ENCODE data around the gene KCTD13. TPM values are rescaled to one million over a fixed set of nuclear protein-coding genes. Genes with fewer than 3 reads are reported as not detected.

KCTD13 gene
- total and polyA plus RNA-seq, 10 of the 15 experiments (the other 5 are each of a cell fraction or from before 2014, with no cell fraction given) = 3.3 to 29.2 (median 12.5) TPM

GRCh38 chr16:29961479-29962343, 35.7 kb upstream of the KCTD13 start, which contains the start of gene TMEM219 (continued):
- no peak for TF ChIP-seq ZBTB4 (CRISPR knock-in tag; IDR thresholded peaks at IDR 0.05)
- peak; percentile 89 to 92 for TF ChIP-seq BHLHE40 (IDR thresholded peaks at IDR 0.05; ENCODE audit: borderline replicate concordance in 1 of 2, low read depth in 2 of 2, low read length in 1 of 2)
- no peak for TF ChIP-seq RAD21 (IDR thresholded peaks at IDR 0.05; ENCODE audit: insufficient read depth, low read depth, low read length)
- no peak for TF ChIP-seq STAT1 (conservative IDR thresholded peaks at IDR 0.05)
- TF ChIP-seq SP1 (IDR thresholded peaks at IDR 0.05; ENCODE audit: low read depth, low read length) = no peak
- TF ChIP-seq JUND (IDR thresholded peaks at IDR 0.05; ENCODE audit: low read depth, low read length) = peak; percentile 95
- peak; percentile 20 for TF ChIP-seq SIX5 (IDR thresholded peaks at IDR 0.05; ENCODE audit: low read depth, low read length, severe bottlenecking)
- TF ChIP-seq FOXK2 (IDR thresholded peaks at IDR 0.05) = peak; percentile 96
- peak; percentile 26; the same call in 1 of the 2 replicates for TF ChIP-seq NR2F1 (conservative IDR thresholded peaks at IDR 0.05)
- TF ChIP-seq CHD1 (IDR thresholded peaks at IDR 0.05; ENCODE audit: low read depth, low read length) = peak; percentile 95
- TF ChIP-seq ZNF217 (IDR thresholded peaks at IDR 0.05) = no peak
- peak; percentile 84 for TF ChIP-seq POLR2AphosphoS5 (IDR thresholded peaks at IDR 0.05; ENCODE audit: low read length)
- TF ChIP-seq IKZF1 (conservative IDR thresholded peaks at IDR 0.05) = peak; percentile 81
- TF ChIP-seq TCF3 (IDR thresholded peaks at IDR 0.05; ENCODE audit: borderline replicate concordance, insufficient read depth, low read depth, low read length) = no peak
- TF ChIP-seq ZBTB11 (CRISPR knock-in tag; IDR thresholded peaks at IDR 0.05) = no peak
- TF ChIP-seq ZBED1 (IDR thresholded peaks at IDR 0.05; ENCODE audit: borderline replicate concordance) = no peak
- TF ChIP-seq JUNB (IDR thresholded peaks at IDR 0.05) = no peak
- TF ChIP-seq ZNF687 (IDR thresholded peaks at IDR 0.05) = peak; percentile 54; the same call in 1 of the 2 replicates

Data from GM12878 (cell line).